Gastroesophageal sphincter (tissue), 4 donors: ENCODE measurements around the gene PLCG2. TPM values are rescaled to one million over a fixed set of nuclear protein-coding genes. Genes with fewer than 3 reads are reported as not detected.
"Not testable (repeated sequence)": the region's sequence is repeated elsewhere in the genome, so short reads cannot be mapped to it uniquely, and the experiment has no call there.

ENCODE experiments used
- ATAC-seq: fragments of 150-250 bp; one replicate; pipeline ENCODE4 v1.9.1; 2016; ENCODE audit warnings: mild to moderate bottlenecking, moderate library complexity
- H3K27ac ChIP-seq, 4 donors: fragments of 200-600 bp; sonication (generic) in 3 of 4; 1 replicate in 3 of 4; 2 replicates in 1 of 4; pipeline ENCODE4 v1.5.1; 2016 to 2019
- H3K27me3 ChIP-seq: fragments of 200-600 bp; sonication (generic); one replicate; pipeline ENCODE4 v1.5.1; 2019
- H3K36me3 ChIP-seq, 2 donors: fragments of 200-600 bp; sonication (generic); one replicate each; pipeline ENCODE4 v1.5.1; 2019; ENCODE audit warnings: control low read depth in 1 of 2
- H3K4me1 ChIP-seq, 3 donors: fragments of 200-600 bp; sonication (generic); 1 replicate in 2 of 3; 2 replicates in 1 of 3; pipeline ENCODE4 v1.5.1; 2016 to 2019; ENCODE audit warnings: control low read depth in 2 of 3
- H3K4me3 ChIP-seq, 2 donors: fragments of 200-600 bp; sonication (generic); one replicate each; pipeline ENCODE4 v1.5.1; 2019; ENCODE audit warnings: mild to moderate bottlenecking in 1 of 2, moderate library complexity in 1 of 2
- H3K9me3 ChIP-seq, 3 donors: fragments of 200-600 bp; sonication (generic); one replicate each; pipeline ENCODE4 v1.5.1; 2017 to 2019; ENCODE audit warnings: control low read depth in 2 of 3
- EP300 ChIP-seq: sonication (generic); formaldehyde crosslinking; IDR thresholded peaks from one replicate; pipeline ENCODE4 v1.6.1; 2017; ENCODE audit warnings: antibody characterized with exemption, mild to moderate bottlenecking
- POLR2A ChIP-seq, 2 donors: fragments of 450-650 bp; IDR thresholded peaks; one replicate each; pipeline ENCODE4 v1.6.1; 2017; ENCODE audit warnings: antibody characterized with exemption in 2 of 2, mild to moderate bottlenecking in 2 of 2, moderate library complexity in 1 of 2
- POLR2AphosphoS5 ChIP-seq: sonication (generic); formaldehyde crosslinking; IDR thresholded peaks from one replicate; pipeline ENCODE4 v1.6.1; 2017; ENCODE audit warnings: antibody characterized with exemption
- WGBS, 2 donors: methylation state at CpG; one replicate each; pipeline ENCODE4 v1.1.5; 2018; ENCODE audit warnings: low coverage in 1 of 2; 5-methylcytosine and 5-hydroxymethylcytosine counted together
- total RNA-seq, 4 donors: library from RNA; depleted of rRNA; stranded (reverse); fragments of >200 nt; gene quantifications; one replicate each; pipeline ENCODE4 v1.1.0, GENCODE V29; 2016
- TF ChIP-seq, protein P1 (sequence below), 4 experiments: fragments of 200-600 bp in 2 of 4; fragments of 450-650 bp in 2 of 4; sonication (generic) in 1 of 4; IDR thresholded peaks; one replicate each; pipeline ENCODE4 v1.5.1; 2017 to 2019; ENCODE audit warnings: antibody characterized with exemption in 4 of 4, mild to moderate bottlenecking in 2 of 4, moderate library complexity in 2 of 4

PLCG2 gene
- total RNA-seq, 4 donors from 2014 or later, result 6.2 to 11.4 (median 8.1) TPM

DNA sequence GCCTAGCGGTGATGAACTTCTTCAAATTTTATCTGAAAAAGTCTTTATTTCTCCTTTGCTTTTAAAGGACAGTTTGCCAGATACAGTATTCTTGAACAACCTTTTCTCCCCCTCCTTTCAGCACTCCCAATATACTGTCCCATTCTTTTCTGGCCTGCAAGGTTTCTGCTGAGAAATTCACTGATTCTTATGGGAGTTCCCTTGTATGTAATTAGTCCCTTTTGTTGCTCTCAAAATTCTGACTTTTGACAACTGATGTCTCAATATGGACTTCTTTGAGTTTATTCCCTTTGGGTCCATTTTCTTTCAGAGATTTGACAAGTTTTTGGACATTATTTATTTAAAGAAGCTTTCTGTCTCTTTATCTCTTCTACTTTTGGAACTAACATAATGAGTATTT, 192.8 kb downstream of the PLCG2 start:
- no peak overlapping the region for H3K4me3 ChIP-seq
- no peaks in the 10 kb centered on the region for H3K27me3 ChIP-seq
- TF ChIP-seq, protein P1, sequence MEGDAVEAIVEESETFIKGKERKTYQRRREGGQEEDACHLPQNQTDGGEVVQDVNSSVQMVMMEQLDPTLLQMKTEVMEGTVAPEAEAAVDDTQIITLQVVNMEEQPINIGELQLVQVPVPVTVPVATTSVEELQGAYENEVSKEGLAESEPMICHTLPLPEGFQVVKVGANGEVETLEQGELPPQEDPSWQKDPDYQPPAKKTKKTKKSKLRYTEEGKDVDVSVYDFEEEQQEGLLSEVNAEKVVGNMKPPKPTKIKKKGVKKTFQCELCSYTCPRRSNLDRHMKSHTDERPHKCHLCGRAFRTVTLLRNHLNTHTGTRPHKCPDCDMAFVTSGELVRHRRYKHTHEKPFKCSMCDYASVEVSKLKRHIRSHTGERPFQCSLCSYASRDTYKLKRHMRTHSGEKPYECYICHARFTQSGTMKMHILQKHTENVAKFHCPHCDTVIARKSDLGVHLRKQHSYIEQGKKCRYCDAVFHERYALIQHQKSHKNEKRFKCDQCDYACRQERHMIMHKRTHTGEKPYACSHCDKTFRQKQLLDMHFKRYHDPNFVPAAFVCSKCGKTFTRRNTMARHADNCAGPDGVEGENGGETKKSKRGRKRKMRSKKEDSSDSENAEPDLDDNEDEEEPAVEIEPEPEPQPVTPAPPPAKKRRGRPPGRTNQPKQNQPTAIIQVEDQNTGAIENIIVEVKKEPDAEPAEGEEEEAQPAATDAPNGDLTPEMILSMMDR (IDR thresholded peaks at IDR 0.05), result no peak
- TF ChIP-seq POLR2AphosphoS5, result no peak
- no peak for TF ChIP-seq POLR2A (IDR thresholded peaks at IDR 0.05)
- no peak for TF ChIP-seq EP300
- no peaks in the 10 kb centered on the region for H3K36me3 ChIP-seq
- no peak for ATAC-seq
- 88 to 100% methylated on average over 1 of the region's 1 CpG for WGBS, 2 donors
- peaks cover 0 to 50% (median 0%) of the 10 kb centered on the region in 3 donors for H3K9me3 ChIP-seq
- H3K4me1 ChIP-seq, result no peaks in the 10 kb centered on the region
- H3K27ac ChIP-seq, result no peak overlapping the region

DNA sequence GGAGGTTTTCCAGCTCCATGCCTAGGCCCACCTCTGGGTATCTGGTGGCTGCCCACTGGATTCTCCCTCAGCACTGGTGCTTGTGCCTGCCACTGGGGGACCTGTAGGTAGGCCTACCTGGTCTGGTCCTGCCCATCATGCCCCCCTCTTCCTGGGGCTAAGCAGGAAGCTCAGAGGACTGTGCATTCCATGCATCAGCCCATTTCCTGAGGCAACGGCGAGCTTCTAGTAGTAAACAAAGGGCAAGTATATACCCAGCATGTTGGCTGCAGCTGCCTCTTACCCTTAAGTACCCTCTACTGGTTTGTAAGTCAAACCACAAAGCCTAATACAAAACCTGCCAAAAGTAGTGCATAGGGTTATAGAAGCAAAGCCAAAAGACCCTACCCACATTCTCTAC, 194.6 kb downstream of the PLCG2 start:
- no peak for ATAC-seq
- TF ChIP-seq POLR2AphosphoS5, result no peak
- TF ChIP-seq EP300, result no peak
- TF ChIP-seq, protein P1 (IDR thresholded peaks at IDR 0.05), result no peak
- no peak for TF ChIP-seq POLR2A (IDR thresholded peaks at IDR 0.05)
- Histone ChIP-seq H3K27ac (no peak overlapping the region), H3K4me3 (no peak overlapping the region), H3K36me3 (no peaks in the 10 kb centered on the region), H3K4me1 (no peaks in the 10 kb centered on the region), H3K27me3 (no peaks in the 10 kb centered on the region), H3K9me3 (peaks cover 0 to 58% (median 0%) of the 10 kb centered on the region in 3 donors)
- 100% methylated on average over 1 of the region's 2 CpGs; no CpG with 5 or more reads in 1 of the 2 donors for WGBS, 2 donors

DNA sequence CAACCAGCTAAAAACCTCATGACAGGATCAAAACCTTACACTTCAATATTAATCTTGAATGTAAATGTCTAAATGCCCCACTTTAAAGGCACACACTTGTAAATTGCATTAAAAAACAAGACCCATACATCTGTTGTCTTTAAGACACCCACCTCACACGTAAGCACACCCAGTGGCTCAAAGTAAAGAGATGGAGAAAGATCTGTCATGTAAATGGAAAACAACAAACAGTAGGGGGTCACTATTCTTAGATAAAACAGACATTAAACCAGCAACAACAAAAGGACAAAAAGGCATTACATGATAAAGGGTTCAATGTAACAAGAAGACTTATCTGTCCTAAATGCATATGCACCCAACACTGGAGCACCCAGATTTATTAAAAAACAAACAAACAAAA, 196.5 kb downstream of the PLCG2 start:
- no peak for ATAC-seq
- 21 to 36% methylated on average over 1 of the region's 1 CpG for WGBS, 2 donors
- peaks cover 0 to 55% (median 0%) of the 10 kb centered on the region in 3 donors for H3K9me3 ChIP-seq
- no peaks in the 10 kb centered on the region for H3K36me3 ChIP-seq
- TF ChIP-seq EP300 (no peak), POLR2A (IDR thresholded peaks at IDR 0.05) (no peak), POLR2AphosphoS5 (no peak)
- TF ChIP-seq, protein P1 (IDR thresholded peaks at IDR 0.05), result no peak
- no peaks in the 10 kb centered on the region for H3K27me3 ChIP-seq
- H3K4me1 ChIP-seq, result no peaks in the 10 kb centered on the region
- no peak overlapping the region for H3K27ac ChIP-seq
- no peak overlapping the region for H3K4me3 ChIP-seq

DNA sequence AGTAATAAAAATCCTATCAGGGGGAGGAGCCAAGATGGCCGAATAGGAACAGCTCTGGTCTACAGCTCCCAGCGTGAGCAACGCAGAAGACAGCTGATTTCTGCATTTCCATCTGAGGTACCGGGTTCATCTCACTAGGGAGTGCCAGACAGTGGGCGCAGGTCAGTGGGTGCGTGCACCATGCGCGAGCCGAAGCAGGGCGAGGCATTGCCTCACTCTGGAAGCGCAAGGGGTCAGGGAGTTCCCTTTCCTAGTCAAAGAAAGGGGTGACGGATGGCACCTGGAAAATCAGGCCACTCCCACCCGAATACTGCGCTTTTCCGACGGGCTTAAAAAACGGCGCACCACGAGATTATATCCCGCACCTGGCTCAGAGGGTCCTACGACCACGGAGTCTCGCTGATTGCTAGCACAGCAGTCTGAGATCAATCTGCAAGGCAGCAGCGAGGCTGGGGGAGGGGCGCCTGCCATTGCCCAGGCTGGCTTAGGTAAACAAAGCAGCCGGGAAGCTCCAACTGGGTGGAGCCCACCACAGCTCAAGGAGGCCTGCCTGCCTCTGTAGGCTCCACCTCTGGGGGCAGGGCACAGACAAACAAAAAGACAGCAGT, 198.3 kb downstream of the PLCG2 start:
- not testable (repeated sequence) for H3K27ac ChIP-seq, ATAC-seq, H3K36me3 ChIP-seq, H3K4me3 ChIP-seq, H3K4me1 ChIP-seq, H3K27me3 ChIP-seq
- WGBS, 2 donors, result 91 to 95% methylated on average over 7 to 16 of the region's 26 CpGs
- peaks cover 0 to 37% (median 0%) of the 10 kb centered on the region in 3 donors for H3K9me3 ChIP-seq

DNA sequence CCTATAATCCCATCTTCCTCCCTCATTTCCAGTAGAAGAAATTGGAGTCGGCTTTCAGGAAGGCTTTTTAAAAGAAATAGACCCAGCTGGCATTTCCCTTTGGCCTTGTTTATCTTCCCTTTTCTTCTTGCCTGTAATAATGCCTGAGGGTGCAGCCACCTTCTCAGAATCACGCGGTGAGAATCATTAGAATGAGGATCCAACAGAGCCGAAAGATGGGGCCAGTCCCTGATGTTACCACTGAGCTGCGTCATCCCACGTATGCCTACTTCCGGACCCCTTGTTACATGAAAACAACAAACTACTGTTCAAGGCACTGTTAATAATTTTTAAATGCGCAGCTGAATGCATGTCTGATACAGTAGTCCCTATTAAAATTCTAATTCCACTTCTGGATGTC, 208.0 kb downstream of the PLCG2 start:
- Histone ChIP-seq H3K27me3 (no peaks in the 10 kb centered on the region), H3K36me3 (no peaks in the 10 kb centered on the region), H3K4me3 (no peak overlapping the region), H3K9me3 (no peaks in the 10 kb centered on the region), H3K27ac (no peak overlapping the region), H3K4me1 (no peaks in the 10 kb centered on the region)
- WGBS, 2 donors, result 75 to 91% methylated on average over 8 of the region's 8 CpGs
- no peak for ATAC-seq
- TF ChIP-seq POLR2AphosphoS5 (no peak), POLR2A (IDR thresholded peaks at IDR 0.05) (no peak), EP300 (no peak)
- TF ChIP-seq, protein P1 (IDR thresholded peaks at IDR 0.05), result no peak
